ENCODE measurements around the gene JMJD7.

JMJD7 gene

GRCh38 chr15:41847206-41847605 is 19.3 kb downstream of the JMJD7 start:
- DNase-seq (ENCODE audit: low read depth) = no peak

GRCh38 chr15:41847981-41848380 is 20.1 kb downstream of the JMJD7 start:
- no peak for DNase-seq (ENCODE audit: low read depth)

GRCh38 chr15:41848631-41849030 is 20.7 kb downstream of the JMJD7 start:
- DNase-seq (ENCODE audit: low read depth) = peak; percentile 11

GRCh38 chr15:41849204-41849603 is 21.3 kb downstream of the JMJD7 start:
- DNase-seq (ENCODE audit: low read depth) = no peak

- DNase-seq (ENCODE audit: low read depth) = no peak
Observed at GRCh38 chr15:41849861-41850260, 22.0 kb downstream of the JMJD7 start.

- no peak for DNase-seq (ENCODE audit: low read depth)
Observed at GRCh38 chr15:41850482-41851166, 22.7 kb downstream of the JMJD7 start.

- DNase-seq (ENCODE audit: low read depth) = no peak
Observed at GRCh38 chr15:41851167-41851523, 23.3 kb downstream of the JMJD7 start.

GRCh38 chr15:41851755-41852370 is 24.0 kb downstream of the JMJD7 start:
- no peak for DNase-seq (ENCODE audit: low read depth)

GRCh38 chr15:41852736-41853590 is 25.1 kb downstream of the JMJD7 start:
- DNase-seq (ENCODE audit: low read depth) = no peak

GRCh38 chr15:41853831-41854230 is 25.9 kb downstream of the JMJD7 start:
- no peak for DNase-seq (ENCODE audit: low read depth)

GRCh38 chr15:41854443-41854842 is 26.6 kb downstream of the JMJD7 start:
- DNase-seq (ENCODE audit: low read depth) = no peak

- DNase-seq (ENCODE audit: low read depth) = no peak
Observed at GRCh38 chr15:41855261-41855961, 27.5 kb downstream of the JMJD7 start.

GRCh38 chr15:41856262-41856661 is 28.4 kb downstream of the JMJD7 start:
- DNase-seq (ENCODE audit: low read depth) = no peak

- DNase-seq (ENCODE audit: low read depth) = no peak
Observed at GRCh38 chr15:41856716-41857115, 28.8 kb downstream of the JMJD7 start.

GRCh38 chr15:41857316-41857715 is 29.4 kb downstream of the JMJD7 start:
- DNase-seq (ENCODE audit: low read depth) = no peak

- DNase-seq (ENCODE audit: low read depth) = no peak
Observed at GRCh38 chr15:41858756-41859155, 30.9 kb downstream of the JMJD7 start.

- no peak for DNase-seq (ENCODE audit: low read depth)
Observed at GRCh38 chr15:41860049-41860828, 32.3 kb downstream of the JMJD7 start.

GRCh38 chr15:41861736-41862356 is 34.0 kb downstream of the JMJD7 start:
- DNase-seq (ENCODE audit: low read depth) = no peak

- no peak for DNase-seq (ENCODE audit: low read depth)
Observed at GRCh38 chr15:41862515-41863116, 34.7 kb downstream of the JMJD7 start.

- no peak for DNase-seq (ENCODE audit: low read depth)
Observed at GRCh38 chr15:41865490-41866055, 37.7 kb downstream of the JMJD7 start.

Measured in activated T-helper 9 cell treated with anti-CD3 and anti-CD28 coated beads, Interleukin-2, amount 50 U/mL, for 16 hours (primary cell).